Gastrocnemius medialis (tissue), 4 donors: ENCODE measurements around the gene SLC1A7.

Experiments used
- CTCF ChIP-seq, 5 experiments: fragments of 450-650 bp in 3 of 5; fragments of 200-600 bp in 2 of 5; sonication (generic) in 2 of 5; IDR thresholded peaks in 4 of 5; conservative IDR thresholded peaks in 1 of 5; 1 replicate in 4 of 5; 2 replicates in 1 of 5; pipeline ENCODE4 v1.5.1; 2016 to 2019; ENCODE audit warnings: antibody characterized with exemption in 5 of 5, mild to moderate bottlenecking in 3 of 5, moderate library complexity in 3 of 5
- POLR2A ChIP-seq, 2 donors: fragments of 450-650 bp; IDR thresholded peaks; one replicate each; pipeline ENCODE4 v1.6.1; 2017; ENCODE audit warnings: antibody characterized with exemption in 2 of 2, mild to moderate bottlenecking in 2 of 2, moderate library complexity in 2 of 2

- TF ChIP-seq CTCF (IDR thresholded peaks at IDR 0.05 in 4 of 5, conservative IDR thresholded peaks at IDR 0.05 in 1 of 5) (no peak), POLR2A (IDR thresholded peaks at IDR 0.05) (no peak)
Observed at GRCh38 chr1:53068314-53069099, 73.9 kb downstream of the SLC1A7 start.
